Thyroid gland (tissue), 4 donors: ENCODE data around the gene CYTH1.

Experiments used
- POLR2A ChIP-seq, 2 donors: fragments of 450-650 bp; IDR thresholded peaks; one replicate each; pipeline ENCODE4 v1.6.1; 2017; ENCODE audit warnings: antibody characterized with exemption in 2 of 2, mild to moderate bottlenecking in 2 of 2, moderate library complexity in 1 of 2
- TF ChIP-seq, protein P1 (sequence below), 6 experiments: fragments of 200-600 bp in 3 of 6; fragments of 450-650 bp in 3 of 6; sonication (generic) in 3 of 6; IDR thresholded peaks; one replicate each; pipeline ENCODE4 v1.5.1; 2016 to 2019; ENCODE audit warnings: antibody characterized with exemption in 6 of 6, mild to moderate bottlenecking in 2 of 6, inconsistent platforms in 1 of 6, moderate library complexity in 1 of 6

DNA sequence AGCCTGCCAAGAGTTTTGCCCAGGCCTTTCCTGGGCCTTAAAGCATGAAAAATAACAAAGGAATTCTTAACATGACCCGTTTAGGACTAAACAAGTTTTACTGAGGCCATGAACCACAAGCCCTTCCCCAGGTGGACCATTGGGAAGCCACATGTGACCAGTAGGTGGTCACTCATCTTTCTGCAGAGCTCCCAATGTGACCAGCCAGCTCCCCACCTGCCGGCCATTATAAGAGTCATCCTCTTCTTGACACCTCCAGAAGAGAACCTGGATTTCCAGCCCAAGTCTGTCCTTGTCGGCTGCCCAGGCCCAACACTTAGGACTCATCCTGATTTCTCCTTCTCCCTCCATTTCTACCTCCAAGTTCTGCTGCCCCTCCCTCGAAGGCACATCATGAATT is 113.2 kb downstream of the CYTH1 start:
- TF ChIP-seq, protein P1, sequence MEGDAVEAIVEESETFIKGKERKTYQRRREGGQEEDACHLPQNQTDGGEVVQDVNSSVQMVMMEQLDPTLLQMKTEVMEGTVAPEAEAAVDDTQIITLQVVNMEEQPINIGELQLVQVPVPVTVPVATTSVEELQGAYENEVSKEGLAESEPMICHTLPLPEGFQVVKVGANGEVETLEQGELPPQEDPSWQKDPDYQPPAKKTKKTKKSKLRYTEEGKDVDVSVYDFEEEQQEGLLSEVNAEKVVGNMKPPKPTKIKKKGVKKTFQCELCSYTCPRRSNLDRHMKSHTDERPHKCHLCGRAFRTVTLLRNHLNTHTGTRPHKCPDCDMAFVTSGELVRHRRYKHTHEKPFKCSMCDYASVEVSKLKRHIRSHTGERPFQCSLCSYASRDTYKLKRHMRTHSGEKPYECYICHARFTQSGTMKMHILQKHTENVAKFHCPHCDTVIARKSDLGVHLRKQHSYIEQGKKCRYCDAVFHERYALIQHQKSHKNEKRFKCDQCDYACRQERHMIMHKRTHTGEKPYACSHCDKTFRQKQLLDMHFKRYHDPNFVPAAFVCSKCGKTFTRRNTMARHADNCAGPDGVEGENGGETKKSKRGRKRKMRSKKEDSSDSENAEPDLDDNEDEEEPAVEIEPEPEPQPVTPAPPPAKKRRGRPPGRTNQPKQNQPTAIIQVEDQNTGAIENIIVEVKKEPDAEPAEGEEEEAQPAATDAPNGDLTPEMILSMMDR (IDR thresholded peaks at IDR 0.05) = no peak
- TF ChIP-seq POLR2A (IDR thresholded peaks at IDR 0.05) = no peak
